GM23248 (cell line): Measurements from ENCODE around the gene GSTM2. TPM values are rescaled to one million over a fixed set of nuclear protein-coding genes. Genes with fewer than 3 reads are reported as not detected.

Experiments used
- DNase-seq: peaks from one replicate; pipeline ENCODE4 v3.0.0-alpha.2; 2015
- H2AFZ ChIP-seq: fragments of 200-600 bp; sonication (generic); 2 replicates; pipeline ENCODE4 v1.6.1; 2016; ENCODE audit warnings: antibody characterized with exemption
- H3F3A ChIP-seq: fragments of 200-600 bp; sonication (generic); 2 replicates; pipeline ENCODE4 v1.6.1; 2016; ENCODE audit warnings: mild to moderate bottlenecking, antibody characterized with exemption, mixed run types; ENCODE audit not compliant: insufficient read depth
- H3K27ac ChIP-seq: fragments of 200-600 bp; sonication (generic); 2 replicates; pipeline ENCODE4 v1.5.1; 2016; ENCODE audit warnings: mild to moderate bottlenecking
- H3K27me3 ChIP-seq: fragments of 200-600 bp; sonication (generic); replicated peaks from 2 replicates; pipeline ENCODE4 v1.6.1; 2016; ENCODE audit warnings: mild to moderate bottlenecking; ENCODE audit not compliant: insufficient read depth
- H3K36me3 ChIP-seq: fragments of 200-600 bp; sonication (generic); 2 replicates; pipeline ENCODE4 v1.6.1; 2016; ENCODE audit warnings: low read depth, mild to moderate bottlenecking
- H3K4me1 ChIP-seq: fragments of 200-600 bp; sonication (generic); 2 replicates; pipeline ENCODE4 v1.6.1; 2016; ENCODE audit warnings: mild to moderate bottlenecking; ENCODE audit not compliant: insufficient read depth
- H3K4me2 ChIP-seq: fragments of 200-600 bp; sonication (generic); one replicate; pipeline ENCODE4 v1.6.1; 2016; ENCODE audit warnings: mild to moderate bottlenecking; ENCODE audit not compliant: unreplicated experiment
- H3K4me3 ChIP-seq: fragments of 200-600 bp; sonication (generic); 2 replicates; pipeline ENCODE4 v1.5.1; 2016; ENCODE audit warnings: mild to moderate bottlenecking
- H3K79me2 ChIP-seq: fragments of 200-600 bp; sonication (generic); 2 replicates; pipeline ENCODE4 v1.6.1; 2016; ENCODE audit warnings: mild to moderate bottlenecking; ENCODE audit not compliant: insufficient read depth
- H3K9ac ChIP-seq: fragments of 200-600 bp; sonication (generic); 2 replicates; pipeline ENCODE4 v1.6.1; 2016; ENCODE audit warnings: mild to moderate bottlenecking
- H3K9me2 ChIP-seq: fragments of 200-600 bp; sonication (generic); 2 replicates; pipeline ENCODE4 v1.6.1; 2016; ENCODE audit warnings: mixed run types, mild to moderate bottlenecking, moderate library complexity; ENCODE audit not compliant: insufficient read depth
- H3K9me3 ChIP-seq: fragments of 200-600 bp; sonication (generic); one replicate; pipeline ENCODE4 v1.6.1; 2017; ENCODE audit warnings: low read depth
- H4K20me1 ChIP-seq: fragments of 200-600 bp; sonication (generic); 2 replicates; pipeline ENCODE4 v1.6.0; 2016; ENCODE audit not compliant: insufficient read depth
- EZH2 ChIP-seq: fragments of 200-600 bp; sonication (generic); IDR thresholded peaks from 2 replicates; pipeline ENCODE4 v1.6.1; 2018; ENCODE audit warnings: antibody characterized with exemption, mild to moderate bottlenecking; ENCODE audit not compliant: insufficient read depth, poor library complexity, severe bottlenecking
- EZH2phosphoT487 ChIP-seq: fragments of 200-600 bp; sonication (generic); IDR thresholded peaks from 2 replicates; pipeline ENCODE4 v1.6.1; 2018; ENCODE audit warnings: antibody characterized with exemption, moderate library complexity, mild to moderate bottlenecking, low read depth; ENCODE audit not compliant: insufficient read depth
- WGBS, 2 experiments: methylation state at CpG; one replicate each; pipeline ENCODE4 v1.1.6; 2015 to 2017; ENCODE audit warnings: low lambda C conversion rate in 2 of 2, low coverage in 1 of 2; ENCODE audit errors: missing lambda C conversion rate in 2 of 2; 5-methylcytosine and 5-hydroxymethylcytosine counted together
- in situ Hi-C: fragments of 300-500 bp; cut with MboI; formaldehyde crosslinking; loops from 2 replicates; pipeline ENCODE4 v1.15.0; 2020
- polyA plus RNA-seq: library from polyadenylated mRNA; unstranded; fragments of >200 nt; fragmentation: Nextera tagmentation; extraction: Ambion mirVana; gene quantifications from 2 replicates; pipeline ENCODE4 v1.2.1, GENCODE V29; 2016
- total RNA-seq: library from RNA; depleted of rRNA; stranded (reverse); fragments of >200 nt; shearing (Covaris generic); gene quantifications from 2 replicates; pipeline ENCODE4 v1.2.3, GENCODE V29; 2014

The GSTM2 gene
- total and polyA plus RNA-seq, 2 experiments from 2014 or later = 19.7 to 41.2 TPM

DNA sequence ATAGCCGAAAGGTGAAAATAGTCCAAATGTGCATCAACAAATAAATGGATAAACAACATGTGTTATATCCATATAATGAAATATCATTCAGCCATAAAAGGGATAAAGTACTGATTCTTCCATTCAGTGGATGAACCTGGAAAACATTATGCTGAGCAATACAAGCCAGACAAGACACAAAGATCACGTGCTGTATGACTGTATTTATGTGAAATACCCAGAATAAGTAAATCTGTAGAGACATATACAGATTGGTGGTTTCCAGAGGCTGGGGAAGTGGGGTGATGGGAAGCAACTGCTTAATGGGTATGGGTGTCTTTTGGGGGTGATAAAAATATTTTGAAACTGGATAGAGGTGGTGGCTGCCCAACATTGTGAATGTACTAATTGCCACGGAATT is 25.2 kb upstream of the GSTM2 start:
- WGBS, 2 experiments = 43 to 48% methylated on average over 3 of the region's 3 CpGs
- Histone ChIP-seq H3K27ac (no peak overlapping the region), H3K4me1 (no peaks in the 10 kb centered on the region), H3K27me3 (no peaks in the 10 kb centered on the region), H3K4me2 (no peak overlapping the region), H2AFZ (no peak overlapping the region), H3K36me3 (no peaks in the 10 kb centered on the region), H3K9ac (no peak overlapping the region), H4K20me1 (no peaks in the 10 kb centered on the region), H3K4me3 (no peak overlapping the region), H3K9me3 (no peaks in the 10 kb centered on the region), H3K79me2 (no peaks in the 10 kb centered on the region), H3K9me2 (no peaks in the 10 kb centered on the region), H3F3A (no peaks in the 10 kb centered on the region)
- no peak for TF ChIP-seq EZH2phosphoT487
- no peak for TF ChIP-seq EZH2
- peak; percentile 65 for DNase-seq
- in situ Hi-C loops = loop anchor here (10.0 kb wide), 2 partner anchors 112 to 342 kb away; partner anchors contain the start of gene AHCYL1

DNA sequence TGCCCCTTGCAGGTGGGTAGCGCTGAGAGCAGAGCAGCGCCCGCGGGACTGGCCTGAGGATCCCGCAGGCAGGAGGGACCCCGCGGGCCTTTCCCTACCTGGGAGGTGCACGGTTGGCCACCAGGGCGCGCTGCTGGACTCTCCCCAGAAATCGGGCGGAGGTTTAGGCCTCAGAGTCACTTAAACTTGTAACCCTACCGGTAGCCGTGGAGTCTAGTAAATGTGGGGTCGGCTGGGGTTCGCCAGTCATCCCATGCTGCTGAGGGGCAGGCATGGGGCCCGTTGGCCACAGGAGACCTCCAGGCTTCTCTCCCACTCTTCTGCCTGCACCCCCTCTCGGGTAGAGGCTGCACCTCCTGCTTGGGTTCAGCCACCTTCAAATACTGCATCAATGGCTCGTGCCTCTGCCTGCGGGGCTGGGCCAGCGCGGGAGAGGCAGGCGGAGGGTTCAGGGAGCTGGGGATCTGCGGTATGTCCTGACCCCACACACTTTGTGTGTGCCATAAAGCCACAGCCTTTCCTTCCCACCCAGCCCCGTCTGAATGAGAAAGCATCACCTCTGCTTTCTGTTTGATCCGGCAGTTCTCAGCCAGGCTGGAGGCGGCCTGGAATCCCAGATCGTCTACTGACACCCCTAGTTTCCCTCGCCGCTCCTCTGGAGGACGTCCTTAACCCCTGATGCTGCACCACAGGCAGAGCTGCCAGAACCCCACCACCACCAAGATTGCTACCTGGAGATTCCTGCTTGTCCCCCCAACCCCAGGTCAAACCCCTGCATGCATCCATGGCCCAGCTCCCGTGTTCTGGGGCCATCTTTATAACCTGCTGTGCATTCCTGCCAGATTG is 24.2 kb upstream of the GSTM2 start:
- no peak overlapping the region for H3K27ac ChIP-seq

DNA sequence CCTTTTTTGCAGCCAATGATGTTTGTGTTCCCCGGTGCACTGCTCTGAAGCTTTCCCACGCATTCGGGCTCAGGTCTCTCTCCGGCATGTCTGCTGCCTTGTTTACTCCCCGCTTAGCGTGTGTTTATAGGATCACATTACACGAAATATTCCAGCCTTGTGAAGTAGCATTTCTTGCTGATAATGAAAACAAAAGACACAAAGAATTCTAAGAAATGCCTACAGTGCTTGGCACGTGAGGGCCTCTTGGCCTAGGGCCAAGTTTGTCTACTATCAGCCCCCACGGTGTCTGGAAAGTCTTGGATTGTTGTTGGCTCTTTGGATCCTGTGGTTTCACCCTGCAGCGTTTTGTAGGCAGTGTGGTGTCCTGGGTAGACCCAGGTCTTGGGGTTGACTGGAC is 23.2 kb upstream of the GSTM2 start:
- TF ChIP-seq EZH2phosphoT487 (no peak), EZH2 (no peak)
- no peak for DNase-seq
- Histone ChIP-seq H3K9me2 (no peaks in the 10 kb centered on the region), H3K79me2 (no peaks in the 10 kb centered on the region), H2AFZ (no peak overlapping the region), H3K27me3 (no peaks in the 10 kb centered on the region), H3K9me3 (no peaks in the 10 kb centered on the region), H4K20me1 (no peaks in the 10 kb centered on the region), H3K4me2 (no peak overlapping the region), H3K27ac (no peak overlapping the region), H3K4me3 (no peak overlapping the region), H3K36me3 (no peaks in the 10 kb centered on the region), H3F3A (no peaks in the 10 kb centered on the region), H3K9ac (no peak overlapping the region), H3K4me1 (no peaks in the 10 kb centered on the region)
- 77% methylated on average over 10 of the region's 10 CpGs for WGBS, 2 experiments
- in situ Hi-C loops = loop anchor here (10.0 kb wide), 2 partner anchors 110 to 340 kb away; partner anchors contain the start of gene AHCYL1

More for the DNA sequence above, 24.2 kb upstream of the GSTM2 start:
- Histone ChIP-seq H3F3A (no peaks in the 10 kb centered on the region), H3K27me3 (no peaks in the 10 kb centered on the region), H3K4me1 (no peaks in the 10 kb centered on the region), H3K4me3 (no peak overlapping the region), H3K36me3 (no peaks in the 10 kb centered on the region), H4K20me1 (no peaks in the 10 kb centered on the region), H3K9me2 (no peaks in the 10 kb centered on the region), H3K4me2 (no peak overlapping the region), H3K79me2 (no peaks in the 10 kb centered on the region), H3K9ac (0 out of 2 replicates have a peak overlapping the region, but pooled peaks have one; percentile 32), H3K9me3 (no peaks in the 10 kb centered on the region), H2AFZ (peak overlapping the region; percentile 93)
- in situ Hi-C loops = loop anchor here (10.0 kb wide), 2 partner anchors 111 to 341 kb away; partner anchors contain the start of gene AHCYL1
- peak; percentile 81 for DNase-seq
- WGBS, 2 experiments = 44 to 55% methylated on average over 23 to 32 of the region's 32 CpGs
- no peak for TF ChIP-seq EZH2
- TF ChIP-seq EZH2phosphoT487 = no peak

DNA sequence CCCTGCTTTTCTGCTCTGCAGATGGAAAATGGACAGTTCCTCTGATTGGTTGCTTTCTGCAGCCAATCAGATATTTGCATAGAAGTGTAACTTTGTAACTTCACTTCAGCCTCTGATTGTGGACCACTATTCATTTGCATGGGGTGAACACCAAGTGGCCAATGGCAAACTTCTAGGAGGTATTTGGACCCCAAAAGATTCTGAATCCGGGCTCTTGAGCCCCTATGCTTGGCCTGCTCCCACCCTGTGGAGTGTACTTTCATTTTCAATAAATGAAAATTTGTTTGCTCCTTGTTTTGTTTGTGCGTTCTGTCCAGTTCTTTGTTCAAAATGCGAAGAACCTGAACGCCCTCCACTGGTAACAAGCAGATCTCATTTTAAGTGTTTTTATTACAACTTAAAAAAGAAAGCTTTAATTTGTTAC is 18.4 kb upstream of the GSTM2 start:
- peak overlapping the region; percentile 92 for H2AFZ ChIP-seq
- H3F3A ChIP-seq = peaks cover 5% of the 10 kb centered on the region; the same call in 1 of the 2 replicates
- peak overlapping the region; percentile 83 for H3K4me3 ChIP-seq
- in situ Hi-C loops = loop anchor here (10.0 kb wide), 2 partner anchors 105 to 335 kb away; partner anchors contain the start of gene AHCYL1
- peak overlapping the region; percentile 52 for H3K9ac ChIP-seq
- no peaks in the 10 kb centered on the region for H3K79me2 ChIP-seq
- peak overlapping the region; percentile 96 for H3K4me2 ChIP-seq
- no peaks in the 10 kb centered on the region for H3K9me3 ChIP-seq
- H3K27me3 ChIP-seq = peaks cover 15% of the 10 kb centered on the region; the same call in 1 of the 2 replicates
- no peaks in the 10 kb centered on the region for H3K9me2 ChIP-seq
- no peaks in the 10 kb centered on the region for H4K20me1 ChIP-seq
- peak; percentile 76 for DNase-seq
- no peaks in the 10 kb centered on the region for H3K4me1 ChIP-seq
- TF ChIP-seq EZH2 (no peak), EZH2phosphoT487 (no peak)
- 1 to 3% methylated on average over 4 of the region's 4 CpGs for WGBS, 2 experiments
- no peaks in the 10 kb centered on the region for H3K36me3 ChIP-seq
- H3K27ac ChIP-seq = peak overlapping the region; percentile 20; the same call in 1 of the 2 replicates
